ENCODE measurements around the gene TSPAN15.
"Not testable (repeated sequence)": the region's sequence is repeated elsewhere in the genome, so short reads cannot be mapped to it uniquely, and the experiment has no call there.

Gene TSPAN15

GRCh38 chr10:69445041-69445440 lies 6.2 kb upstream of the TSPAN15 start:
- no peak for TF ChIP-seq CTCF (IDR thresholded peaks at IDR 0.05; ENCODE audit: borderline replicate concordance, insufficient read depth, low read depth, low read length)
- H3K4me3 ChIP-seq (ENCODE audit: low read depth, low read length), result no peak overlapping the region

DNA sequence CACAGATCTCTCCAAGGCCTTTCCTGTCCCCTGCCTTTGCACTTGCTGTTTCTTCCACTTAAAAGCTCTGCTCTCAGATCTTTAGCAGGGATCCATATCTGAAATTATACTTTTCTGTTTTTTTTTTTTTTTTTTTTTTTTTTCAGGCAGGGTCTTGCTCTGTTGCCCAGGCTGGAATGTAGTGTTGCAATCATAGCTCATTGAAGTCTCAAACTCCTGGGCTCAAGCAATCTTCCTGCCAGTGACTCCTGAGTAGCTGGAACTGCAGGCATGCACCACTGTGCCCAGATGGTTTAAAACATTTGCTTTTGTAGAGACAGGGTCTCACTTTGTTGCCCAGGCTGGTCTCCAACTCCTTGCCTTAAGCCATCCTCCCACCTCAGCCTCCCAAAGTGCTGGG lies 5.0 kb upstream of the TSPAN15 start:
- no peak for TF ChIP-seq CTCF (IDR thresholded peaks at IDR 0.05; ENCODE audit: borderline replicate concordance, insufficient read depth, low read depth, low read length)
- no peak overlapping the region for H3K4me3 ChIP-seq (ENCODE audit: low read depth, low read length)

DNA sequence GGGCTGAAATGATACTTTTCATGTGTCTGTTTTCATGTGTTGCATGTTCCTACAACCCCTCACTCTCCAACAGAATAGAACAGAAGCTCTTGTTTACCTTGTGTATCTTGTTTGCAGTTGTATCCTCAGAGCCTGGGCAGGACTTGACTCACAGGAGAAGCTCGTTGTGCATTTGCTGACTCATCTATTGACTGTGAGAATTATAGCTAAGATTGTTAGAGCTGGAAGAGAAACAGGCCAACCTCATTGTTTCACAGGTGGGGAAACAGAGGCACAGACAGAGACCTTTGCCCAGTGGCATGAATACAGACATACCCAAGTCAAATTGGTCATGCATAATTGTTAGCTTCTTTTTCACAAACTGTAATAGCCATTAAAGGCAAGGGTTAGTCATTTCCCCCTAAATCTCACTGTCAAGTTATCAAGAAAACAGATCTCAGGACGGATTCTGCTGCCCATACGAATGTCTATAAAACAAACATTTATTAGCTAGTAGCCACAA lies 4.6 kb upstream of the TSPAN15 start:
- no peak for TF ChIP-seq CTCF (IDR thresholded peaks at IDR 0.05; ENCODE audit: borderline replicate concordance, insufficient read depth, low read depth, low read length)
- no peak overlapping the region for H3K4me3 ChIP-seq (ENCODE audit: low read depth, low read length)

- no peak overlapping the region for H3K4me3 ChIP-seq (ENCODE audit: low read depth, low read length)
- peak; percentile 58 for TF ChIP-seq CTCF (IDR thresholded peaks at IDR 0.05; ENCODE audit: borderline replicate concordance, insufficient read depth, low read depth, low read length)
Measured at GRCh38 chr10:69449841-69450240, 1.4 kb upstream of the TSPAN15 start.

- not testable (repeated sequence) for H3K4me3 ChIP-seq (ENCODE audit: low read depth, low read length)
Measured at GRCh38 chr10:69450395-69450794, 870 bp upstream of the TSPAN15 start.

GRCh38 chr10:69451784-69452251 lies 553 bp downstream of the TSPAN15 start:
- H3K4me3 ChIP-seq (ENCODE audit: low read depth, low read length), result peak overlapping the region; percentile 53
- no peak for TF ChIP-seq CTCF (IDR thresholded peaks at IDR 0.05; ENCODE audit: borderline replicate concordance, insufficient read depth, low read depth, low read length)

GRCh38 chr10:69452676-69453415 lies 1.6 kb downstream of the TSPAN15 start:
- no peak for TF ChIP-seq CTCF (IDR thresholded peaks at IDR 0.05; ENCODE audit: borderline replicate concordance, insufficient read depth, low read depth, low read length)
- H3K4me3 ChIP-seq (ENCODE audit: low read depth, low read length), result no peak overlapping the region
